SIG-M5 treated with dmso at 0.1 percent for 504 hours (cell line): ENCODE data around the gene KLF16.
A peak's percentile ranks its signal among the peaks of the same experiment; 100 is the strongest.

Experiments
- DNase-seq: peaks from one replicate; lab custom pipeline; 2025; ENCODE audit not compliant: unreplicated experiment; lab: John Stamatoyannopoulos, UW

The KLF16 gene

GRCh38 chr19:1843646-1844394 is 19.6 kb downstream of the KLF16 start:
- DNase-seq, result no peak

- DNase-seq, result no peak
These were observed 20.3 kb downstream of the KLF16 start for GRCh38 chr19:1843116-1843515.

- no peak for DNase-seq
These were observed 22.0 kb downstream of the KLF16 start for GRCh38 chr19:1841209-1841924.

- DNase-seq, result no peak
These were observed 22.8 kb downstream of the KLF16 start for GRCh38 chr19:1840541-1841115.

GRCh38 chr19:1839658-1840540 is 23.5 kb downstream of the KLF16 start:
- DNase-seq, result no peak

- DNase-seq, result no peak
These were observed 25.7 kb downstream of the KLF16 start for GRCh38 chr19:1837625-1838105.

GRCh38 chr19:1837222-1837565 is 26.2 kb downstream of the KLF16 start:
- no peak for DNase-seq

GRCh38 chr19:1836458-1837221 is 26.7 kb downstream of the KLF16 start:
- DNase-seq, result no peak

- no peak for DNase-seq
These were observed 29.8 kb downstream of the KLF16 start for GRCh38 chr19:1833540-1833939.

GRCh38 chr19:1832046-1832663 is 31.2 kb downstream of the KLF16 start:
- DNase-seq, result no peak

GRCh38 chr19:1830978-1831377 is 32.4 kb downstream of the KLF16 start:
- DNase-seq, result no peak

- no peak for DNase-seq
These were observed 32.8 kb downstream of the KLF16 start for GRCh38 chr19:1830568-1830967.

GRCh38 chr19:1829958-1830357 is 33.4 kb downstream of the KLF16 start:
- DNase-seq, result no peak

GRCh38 chr19:1828279-1829238 is 34.8 kb downstream of the KLF16 start:
- no peak for DNase-seq

GRCh38 chr19:1827566-1828278 is 35.7 kb downstream of the KLF16 start:
- DNase-seq, result no peak

GRCh38 chr19:1826557-1827521 is 36.5 kb downstream of the KLF16 start:
- DNase-seq, result no peak

- DNase-seq, result peak; percentile 15
These were observed 37.3 kb downstream of the KLF16 start for GRCh38 chr19:1825909-1826556.
